ENCODE data around the gene MECP2.

DNA sequence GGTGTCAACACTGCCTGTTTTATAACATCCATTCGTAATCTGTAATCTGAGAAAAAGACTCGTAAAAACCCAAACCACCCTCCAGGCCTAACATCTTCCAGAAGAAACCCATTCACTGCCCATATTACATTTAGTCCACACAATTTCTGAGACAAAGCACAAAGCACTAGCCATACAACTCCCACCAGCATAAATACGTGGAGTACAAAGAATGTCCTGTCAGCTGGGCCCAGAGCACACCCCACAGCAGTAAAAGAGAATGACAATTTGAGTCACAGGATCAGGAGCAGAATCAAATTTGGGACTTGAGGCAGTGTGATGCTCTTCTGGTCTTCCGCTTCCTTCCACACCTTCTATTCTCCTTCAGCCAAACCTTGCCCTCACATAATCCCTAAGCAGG is 6.8 kb downstream of the MECP2 start:
- TF ChIP-seq POLR2A (IDR thresholded peaks at IDR 0.05; ENCODE audit: low read depth, low read length): no peak
- no peak for TF ChIP-seq POLR2AphosphoS5 (IDR thresholded peaks at IDR 0.05; ENCODE audit: low read depth, low read length)
